T-helper 1 cell (primary cell): Measurements from ENCODE around the gene PIBF1.
A peak's percentile ranks its signal among the peaks of the same experiment; 100 is the strongest.
"Not testable (repeated sequence)": the region's sequence is repeated elsewhere in the genome, so short reads cannot be mapped to it uniquely, and the experiment has no call there.

Experiments used
- DNase-seq, 5 donors: peaks; one replicate each; pipeline ENCODE4 v3.0.0-alpha.2; 2012 to 2020

PIBF1 gene

GRCh38 chr13:72820898-72821279 lies 39.0 kb downstream of the PIBF1 start:
- no peak for DNase-seq

- no peak for DNase-seq
Measured at GRCh38 chr13:72823081-72823480, 41.1 kb downstream of the PIBF1 start.

GRCh38 chr13:72823724-72824123 lies 41.8 kb downstream of the PIBF1 start:
- DNase-seq, result no peak

- no peak for DNase-seq
Measured at GRCh38 chr13:72834601-72835000, 52.7 kb downstream of the PIBF1 start.

GRCh38 chr13:72839831-72840426 lies 58.0 kb downstream of the PIBF1 start:
- peak in 3 of 5 donors; percentile 12 to 31 (median 25) for DNase-seq

GRCh38 chr13:72842991-72843390 lies 61.1 kb downstream of the PIBF1 start:
- DNase-seq, result no peak

- not testable (repeated sequence) for DNase-seq
Measured at GRCh38 chr13:72845148-72845547, 63.2 kb downstream of the PIBF1 start.

- no peak for DNase-seq
Measured at GRCh38 chr13:72849571-72849970, 67.6 kb downstream of the PIBF1 start.

- no peak for DNase-seq
Measured at GRCh38 chr13:72850959-72851677, 69.2 kb downstream of the PIBF1 start.

GRCh38 chr13:72851678-72852014 lies 69.7 kb downstream of the PIBF1 start:
- no peak for DNase-seq

- DNase-seq, result no peak
Measured at GRCh38 chr13:72852207-72852606, 70.3 kb downstream of the PIBF1 start.

GRCh38 chr13:72853000-72853399 lies 71.1 kb downstream of the PIBF1 start:
- no peak for DNase-seq

GRCh38 chr13:72864142-72865011 lies 82.4 kb downstream of the PIBF1 start:
- DNase-seq, result peak in 1 of 5 donors; percentile 62

GRCh38 chr13:72868229-72868628 lies 86.3 kb downstream of the PIBF1 start:
- no peak for DNase-seq

GRCh38 chr13:72875233-72875632 lies 93.3 kb downstream of the PIBF1 start:
- DNase-seq, result no peak

GRCh38 chr13:72884101-72884500 lies 102.2 kb downstream of the PIBF1 start:
- no peak for DNase-seq

- no peak for DNase-seq
Measured at GRCh38 chr13:72886272-72887067, 104.5 kb downstream of the PIBF1 start.

- DNase-seq, result no peak
Measured at GRCh38 chr13:72889495-72889894, 107.6 kb downstream of the PIBF1 start.

GRCh38 chr13:72890546-72890945 lies 108.6 kb downstream of the PIBF1 start:
- DNase-seq, result no peak

- DNase-seq, result no peak
Measured at GRCh38 chr13:72891423-72891822, 109.5 kb downstream of the PIBF1 start.

- DNase-seq, result no peak
Measured at GRCh38 chr13:72896869-72897268, 114.9 kb downstream of the PIBF1 start.

GRCh38 chr13:72901546-72901945 lies 119.6 kb downstream of the PIBF1 start:
- DNase-seq, result not testable (repeated sequence)

GRCh38 chr13:72908416-72908815 lies 126.5 kb downstream of the PIBF1 start:
- DNase-seq, result no peak
